ENCODE data around the gene SPAG6.
"Not testable (repeated sequence)": the region's sequence is repeated elsewhere in the genome, so short reads cannot be mapped to it uniquely, and the experiment has no call there.

The SPAG6 gene

DNA sequence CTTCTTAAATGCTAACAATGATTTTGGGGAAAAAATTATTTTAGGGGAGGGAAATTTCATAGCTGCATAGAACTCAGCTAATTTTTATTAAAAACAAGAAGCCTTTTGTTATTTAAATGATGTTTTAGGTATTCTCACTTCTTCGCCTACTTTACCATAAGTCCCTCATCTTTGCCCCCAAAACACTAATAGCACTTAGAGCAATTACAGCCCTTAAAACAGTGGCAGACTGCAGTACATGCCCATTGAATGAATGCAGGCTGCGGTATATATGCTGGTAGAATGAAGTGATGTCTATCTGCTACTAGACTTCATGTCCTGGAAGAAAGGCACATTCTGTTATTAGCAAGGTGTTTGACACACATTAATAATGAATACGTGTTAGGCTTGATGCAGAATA, 2.9 kb upstream of the SPAG6 start:
- DNase-seq: no peak

DNA sequence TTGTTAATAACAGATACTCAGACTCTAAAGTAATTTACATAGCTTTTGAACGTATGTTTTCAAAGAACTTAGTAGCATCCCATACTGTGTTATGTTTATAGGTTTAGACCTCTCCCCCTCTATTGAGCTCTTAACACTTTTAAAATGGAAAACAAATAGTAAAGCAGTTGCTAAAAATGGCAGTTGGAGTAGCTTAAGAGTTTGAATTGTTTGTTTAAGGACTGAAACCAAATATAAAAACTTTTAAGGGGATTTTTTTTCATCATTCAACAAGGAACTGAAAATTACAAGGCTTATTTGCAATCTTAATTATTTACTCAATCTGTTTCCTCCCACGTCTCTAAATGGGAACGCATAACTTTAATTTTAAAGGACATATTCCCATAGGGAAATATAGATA, 1.6 kb upstream of the SPAG6 start:
- no peak for DNase-seq

DNA sequence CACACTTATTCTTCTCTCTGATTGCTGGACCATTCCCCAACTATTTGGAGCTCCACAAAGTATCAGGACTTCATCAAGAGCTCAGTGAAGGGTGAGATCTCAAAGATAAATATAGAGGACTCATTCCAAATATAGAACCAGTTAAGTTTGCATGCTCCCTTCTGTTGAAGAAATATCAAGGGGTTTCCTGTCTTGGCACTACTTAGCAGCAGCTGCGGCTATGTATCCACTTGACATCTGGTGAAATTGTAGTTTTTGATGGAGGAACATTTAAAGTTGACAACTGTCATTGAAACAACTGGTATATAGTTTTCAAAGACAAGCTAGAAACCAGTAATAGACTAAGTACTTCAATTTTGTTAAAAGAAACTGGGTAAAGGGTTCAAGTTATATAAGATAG, 1.0 kb upstream of the SPAG6 start:
- no peak for DNase-seq

DNA sequence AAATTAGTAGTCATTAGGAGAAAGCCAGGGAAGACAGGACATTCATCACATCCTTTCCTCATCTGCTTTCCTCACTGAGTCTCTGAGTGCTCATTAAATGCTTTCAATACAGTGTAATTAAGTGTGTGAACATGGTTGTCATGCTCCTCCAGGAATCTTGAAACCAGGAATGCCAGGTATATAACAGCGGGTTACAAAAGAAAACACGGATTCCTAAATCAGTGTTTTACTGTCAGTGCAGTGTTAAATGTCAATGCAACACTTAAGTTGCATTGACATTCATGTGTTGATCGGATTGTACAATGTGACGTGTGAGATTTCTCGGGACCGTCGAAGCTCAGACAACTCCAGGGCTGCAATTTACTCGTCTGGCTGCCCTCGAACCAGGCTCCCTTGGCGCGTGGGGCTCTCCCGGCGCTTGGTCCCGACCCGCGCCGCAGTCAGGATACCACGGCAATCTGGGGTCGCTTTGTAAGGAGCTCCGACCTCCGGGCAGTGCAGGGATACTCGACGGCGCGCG, 455 bp upstream of the SPAG6 start:
- DNase-seq: no peak

DNA sequence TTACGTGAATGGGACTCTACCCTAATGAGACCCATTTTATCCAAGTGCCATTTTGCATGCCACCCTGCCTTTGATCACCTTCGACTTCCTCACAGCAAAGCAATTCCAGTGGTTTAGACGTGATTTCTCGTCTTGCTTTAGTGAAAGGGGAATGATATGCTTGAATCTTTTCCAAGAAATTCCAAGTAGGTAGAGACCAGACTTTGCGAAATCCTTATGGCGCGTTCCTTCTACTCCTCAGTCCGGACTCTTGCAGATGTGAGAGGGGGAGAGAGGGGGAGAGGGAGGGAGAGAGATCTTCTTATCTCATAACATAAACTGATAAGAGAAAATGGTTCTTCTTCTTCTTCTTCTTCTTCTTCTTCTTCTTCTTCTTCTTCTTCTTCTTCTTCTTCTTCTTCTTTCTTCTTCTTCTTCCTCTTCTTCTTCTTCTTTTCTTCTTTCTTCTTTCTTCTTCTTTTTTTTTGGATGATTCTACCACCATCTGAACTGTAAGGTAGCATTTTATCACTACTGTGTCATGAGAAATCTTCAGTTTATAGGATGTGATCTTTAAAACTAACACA, 883 bp downstream of the SPAG6 start:
- DNase-seq: no peak

DNA sequence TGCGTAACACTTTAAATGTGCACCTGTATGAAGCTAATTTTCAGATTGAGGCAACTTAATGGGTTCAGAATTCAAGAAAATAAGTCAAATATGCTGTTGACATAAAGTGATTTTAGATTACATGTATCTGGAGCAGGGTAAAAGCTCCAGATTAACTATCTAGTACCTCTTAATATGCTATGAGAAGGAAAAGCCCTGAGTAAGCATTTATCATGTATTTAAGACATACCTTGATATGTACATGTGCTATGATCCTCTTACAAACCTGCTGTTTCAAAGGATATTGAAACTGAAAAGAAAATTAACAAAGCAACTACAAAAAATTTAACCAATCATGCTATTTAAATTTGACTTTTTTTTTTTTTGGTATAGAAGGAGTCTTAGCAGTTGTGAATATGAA, 4.5 kb downstream of the SPAG6 start:
- DNase-seq: no peak

DNA sequence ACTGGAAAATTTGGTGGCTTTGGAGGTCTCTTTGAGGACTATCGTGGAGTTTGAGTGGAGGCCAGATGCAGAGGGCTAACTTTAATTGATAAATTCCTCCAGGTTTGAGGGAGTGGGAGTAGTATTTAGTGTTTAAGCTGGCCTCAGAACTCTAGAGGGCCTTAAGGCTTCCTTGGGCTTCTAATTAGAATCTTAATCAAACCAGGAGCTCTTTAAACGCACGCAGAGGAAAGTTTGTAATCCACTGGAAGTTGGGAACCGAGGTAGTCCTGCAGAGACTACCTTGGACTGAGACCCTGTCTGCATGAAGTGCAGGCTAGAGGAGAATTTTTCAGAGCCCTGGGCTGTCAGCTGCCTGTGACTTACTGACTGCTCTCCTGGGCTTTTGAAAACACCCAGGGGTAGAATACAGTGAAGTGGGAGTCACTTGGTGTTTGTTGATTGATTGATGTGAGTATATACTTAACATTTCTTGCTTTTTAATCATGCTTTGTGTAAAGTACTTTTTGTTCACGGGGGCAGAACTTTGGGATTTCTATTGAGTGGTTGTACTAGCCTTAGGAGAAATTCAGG, 5.9 kb downstream of the SPAG6 start:
- DNase-seq: no peak

DNA sequence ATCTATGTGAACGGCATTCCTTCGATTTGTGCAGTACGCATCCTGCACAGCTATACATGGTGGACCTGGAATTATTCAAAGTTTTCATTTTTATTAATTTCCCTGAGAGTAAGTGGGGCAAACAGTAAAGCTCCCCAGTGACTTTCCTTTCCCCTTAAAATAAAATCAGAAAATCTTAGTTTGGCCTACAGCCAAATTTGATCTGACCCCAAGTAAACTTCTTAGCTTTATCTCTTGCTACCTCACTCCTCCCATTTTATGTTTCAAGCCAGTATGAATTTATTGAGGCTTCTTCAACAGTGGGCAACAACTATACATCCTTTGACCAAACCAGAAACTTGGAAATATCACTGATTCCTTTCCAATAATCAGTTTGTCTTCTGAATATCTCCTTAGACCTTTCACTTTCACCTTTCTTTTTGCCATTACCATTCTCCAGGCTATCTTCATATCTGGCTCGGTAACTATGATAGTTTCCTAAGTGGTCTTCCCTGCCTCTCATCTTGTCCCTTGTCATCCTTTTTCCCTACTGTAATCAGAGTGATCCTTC, 11.1 kb downstream of the SPAG6 start:
- DNase-seq: no peak

DNA sequence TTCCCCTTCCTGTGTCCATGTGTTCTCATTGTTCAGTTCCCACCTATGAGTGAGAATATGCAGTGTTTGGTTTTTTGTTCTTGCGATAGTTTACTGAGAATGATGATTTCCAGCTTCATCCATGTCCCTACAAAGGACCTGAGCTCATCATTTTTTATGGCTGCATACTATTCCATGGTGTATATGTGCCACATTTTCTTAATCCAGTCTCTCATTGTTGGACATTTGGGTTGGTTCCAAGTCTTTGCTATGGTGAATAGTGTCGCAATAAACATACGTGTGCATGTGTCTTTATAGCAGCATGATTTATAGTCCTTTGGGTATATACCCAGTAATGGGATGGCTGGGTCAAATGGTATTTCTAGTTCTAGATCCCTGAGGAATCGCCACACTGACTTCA, 12.5 kb downstream of the SPAG6 start:
- not testable (repeated sequence) for DNase-seq

DNA sequence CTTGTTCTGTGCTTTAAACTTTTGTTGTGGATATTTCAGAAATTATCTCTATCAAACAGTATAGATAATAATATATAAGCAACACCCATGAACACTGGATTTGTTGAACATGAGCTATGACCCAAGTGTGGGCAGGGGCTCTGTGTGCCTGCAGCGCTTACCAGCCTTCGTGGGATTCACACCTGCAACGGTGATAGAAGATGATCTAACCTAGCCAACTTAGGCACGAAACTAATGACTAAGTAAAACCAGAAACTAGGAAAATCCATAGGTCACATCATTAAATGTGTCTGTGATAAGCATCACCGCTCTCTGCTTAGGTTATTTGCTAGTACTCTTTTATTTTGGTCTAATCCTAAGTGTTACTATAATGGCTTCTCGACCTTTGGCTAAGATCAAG, 18.0 kb downstream of the SPAG6 start:
- DNase-seq: no peak

DNA sequence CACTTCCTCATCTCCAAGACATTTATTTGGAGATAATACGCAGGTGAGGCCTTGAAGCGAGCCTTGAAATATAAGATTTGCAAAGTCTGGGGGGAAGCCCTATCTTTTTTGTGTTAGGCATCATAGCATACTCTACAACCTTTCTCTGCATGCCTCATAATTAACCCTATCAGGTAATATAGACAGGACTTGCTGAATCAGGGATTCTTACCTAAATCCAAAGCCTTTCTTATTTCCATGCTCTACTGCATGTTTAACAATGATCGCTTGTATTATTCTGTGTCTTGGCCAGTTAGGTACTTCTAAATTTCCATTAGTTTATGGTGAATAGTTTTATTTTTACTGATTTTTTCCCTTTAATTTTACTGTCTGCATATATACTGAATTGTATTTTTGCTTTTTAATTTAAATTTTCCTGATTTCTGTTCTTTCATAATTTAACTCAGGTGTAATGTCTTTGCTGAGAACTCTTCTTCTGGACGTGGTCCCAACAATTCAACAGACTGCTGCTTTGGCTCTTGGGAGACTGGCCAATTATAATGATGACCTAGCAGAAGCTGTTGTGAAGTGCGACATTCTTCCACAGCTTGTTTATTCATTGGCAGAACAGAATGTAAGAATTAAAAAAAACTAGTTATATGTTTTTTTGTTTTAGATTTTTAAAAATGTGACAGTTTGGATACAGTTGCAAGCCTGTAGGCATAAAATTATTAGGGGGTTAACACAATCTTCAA, 19.3 kb downstream of the SPAG6 start:
- no peak for DNase-seq

DNA sequence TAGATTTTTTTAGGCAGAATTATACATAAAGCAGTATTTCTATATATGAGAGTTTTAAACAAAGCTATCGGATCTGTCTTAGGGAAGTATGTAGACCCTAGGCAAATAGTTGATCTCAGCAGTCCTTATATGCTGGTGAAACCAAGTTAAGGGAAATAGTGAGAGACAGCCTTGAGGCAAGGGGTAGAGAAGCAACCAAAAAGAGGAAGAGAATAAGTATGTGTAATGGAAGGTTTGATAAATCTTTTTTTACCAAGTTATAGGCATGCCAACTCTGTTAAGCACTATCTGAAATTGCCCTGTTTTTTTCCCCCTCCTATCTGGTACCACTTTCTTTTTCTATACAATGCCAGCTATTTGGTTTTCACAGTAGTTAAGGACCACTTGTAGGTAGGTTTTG, 19.9 kb downstream of the SPAG6 start:
- DNase-seq: no peak

DNA sequence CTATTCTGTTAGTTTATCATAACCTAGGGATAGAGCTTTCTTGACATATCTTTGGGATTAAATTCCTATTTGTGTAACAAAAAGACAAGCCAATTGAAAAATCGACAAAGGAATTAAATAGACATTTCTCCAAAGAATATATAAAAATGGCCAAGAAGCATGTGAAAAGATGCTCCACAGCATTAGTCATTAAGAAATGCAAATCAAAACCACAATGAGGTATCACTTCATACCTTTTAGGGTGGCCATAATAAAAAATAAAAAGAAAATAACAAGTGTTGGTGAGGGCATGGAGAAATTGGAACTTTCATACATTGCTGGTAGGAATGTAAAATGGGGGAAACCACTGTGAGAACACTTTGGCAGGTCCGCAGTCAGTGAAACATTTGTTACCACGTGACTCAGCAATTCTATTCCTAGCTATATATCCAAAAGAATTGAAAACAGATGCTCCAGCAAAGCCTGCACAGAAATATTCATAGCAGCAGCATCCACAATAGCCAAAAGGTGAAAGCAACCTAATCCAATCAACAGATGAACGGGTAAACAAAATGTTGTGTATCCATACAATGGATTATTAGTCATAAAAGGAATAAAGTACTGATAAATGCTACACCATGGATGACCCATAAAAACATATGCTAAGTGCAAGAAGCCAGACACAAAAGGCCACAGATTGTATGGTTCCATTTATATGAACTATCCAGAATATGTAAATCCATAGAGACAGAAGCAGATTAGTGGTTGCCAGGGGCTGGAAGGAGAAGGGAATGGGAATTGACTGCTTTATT, 20.5 kb downstream of the SPAG6 start:
- no peak for DNase-seq

DNA sequence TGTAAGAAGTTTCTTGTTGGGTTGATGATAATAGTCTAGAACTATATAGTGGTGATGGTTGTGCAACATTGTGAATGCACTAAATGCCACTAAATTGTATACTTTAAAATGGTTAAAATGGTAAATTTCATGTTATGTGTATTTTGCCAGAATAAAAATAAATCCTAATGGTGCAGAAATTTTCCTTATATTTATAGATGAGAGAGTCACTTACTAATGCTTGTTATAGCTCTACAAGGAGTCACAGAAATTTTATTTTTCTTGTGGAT, 21.1 kb downstream of the SPAG6 start:
- DNase-seq: no peak

DNA sequence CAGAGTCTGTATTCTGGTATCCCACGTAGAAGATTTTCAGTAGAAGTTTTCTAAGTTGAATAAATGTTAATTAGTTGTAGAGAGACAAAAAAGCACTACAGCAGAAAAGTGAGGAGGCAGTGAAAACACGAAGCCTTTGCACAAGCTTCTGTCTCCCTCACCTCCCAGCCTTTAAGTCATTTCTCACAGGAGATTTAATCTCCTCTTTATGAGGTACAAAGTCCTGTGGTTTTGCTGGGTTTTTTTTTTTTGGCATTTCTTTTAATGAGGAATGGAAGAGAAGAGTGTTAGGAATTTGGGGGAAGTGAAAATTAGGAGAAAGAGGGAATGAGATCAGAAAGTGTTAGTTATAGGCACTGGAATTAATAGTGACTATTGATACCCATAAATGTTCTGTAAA, 21.5 kb downstream of the SPAG6 start:
- no peak for DNase-seq

DNA sequence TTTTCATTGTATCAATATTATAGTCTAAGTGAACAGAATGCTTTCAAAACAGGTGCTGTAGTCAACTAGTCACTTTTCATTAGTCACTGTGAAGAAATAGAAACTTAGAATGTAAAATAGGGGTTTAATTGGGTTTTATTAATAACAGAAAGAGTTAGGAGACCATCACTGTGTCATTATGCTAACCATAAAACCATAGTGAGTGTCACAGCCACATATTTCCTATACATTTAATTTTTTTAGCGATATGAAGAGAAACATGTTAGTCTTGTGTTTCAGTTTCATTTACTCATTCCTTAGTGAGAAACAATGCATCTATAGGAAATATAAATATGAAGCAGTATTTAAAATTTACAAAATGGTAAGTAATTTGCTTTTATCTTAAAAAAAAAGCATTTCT, 22.2 kb downstream of the SPAG6 start:
- no peak for DNase-seq

DNA sequence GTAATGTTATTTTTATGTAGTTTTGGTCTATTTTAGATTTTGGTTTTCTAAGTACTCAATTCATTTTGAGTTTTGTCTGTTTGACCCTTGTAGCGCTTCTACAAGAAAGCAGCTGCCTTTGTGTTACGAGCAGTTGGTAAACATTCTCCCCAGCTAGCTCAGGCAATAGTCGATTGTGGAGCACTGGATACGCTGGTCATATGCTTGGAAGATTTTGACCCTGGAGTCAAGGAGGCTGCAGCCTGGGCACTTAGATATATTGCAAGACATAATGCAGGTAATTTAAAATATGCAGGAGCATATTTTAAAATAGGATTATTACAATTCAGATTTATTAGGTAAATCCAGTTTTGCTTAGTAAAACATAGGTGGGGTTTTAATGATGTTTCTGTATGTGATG, 23.1 kb downstream of the SPAG6 start:
- DNase-seq: no peak

DNA sequence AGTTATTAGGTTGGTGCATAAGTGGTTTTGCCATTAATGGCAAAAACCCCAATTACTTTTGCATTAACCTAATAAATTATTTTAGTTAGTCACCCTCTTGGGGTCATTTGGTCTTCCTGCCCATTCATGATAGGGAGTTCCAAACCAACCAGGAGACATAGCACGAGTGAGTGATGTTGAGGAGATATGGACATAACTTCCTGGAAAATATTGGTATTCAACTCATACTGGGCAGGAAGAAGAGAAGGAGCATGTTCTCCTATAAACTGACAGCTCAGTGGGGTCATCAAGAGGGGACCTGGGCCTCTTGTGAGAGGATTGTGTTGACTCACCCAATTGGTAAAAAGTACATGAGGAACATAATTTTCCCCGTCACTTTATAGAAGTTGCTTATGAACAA, 23.7 kb downstream of the SPAG6 start:
- no peak for DNase-seq

DNA sequence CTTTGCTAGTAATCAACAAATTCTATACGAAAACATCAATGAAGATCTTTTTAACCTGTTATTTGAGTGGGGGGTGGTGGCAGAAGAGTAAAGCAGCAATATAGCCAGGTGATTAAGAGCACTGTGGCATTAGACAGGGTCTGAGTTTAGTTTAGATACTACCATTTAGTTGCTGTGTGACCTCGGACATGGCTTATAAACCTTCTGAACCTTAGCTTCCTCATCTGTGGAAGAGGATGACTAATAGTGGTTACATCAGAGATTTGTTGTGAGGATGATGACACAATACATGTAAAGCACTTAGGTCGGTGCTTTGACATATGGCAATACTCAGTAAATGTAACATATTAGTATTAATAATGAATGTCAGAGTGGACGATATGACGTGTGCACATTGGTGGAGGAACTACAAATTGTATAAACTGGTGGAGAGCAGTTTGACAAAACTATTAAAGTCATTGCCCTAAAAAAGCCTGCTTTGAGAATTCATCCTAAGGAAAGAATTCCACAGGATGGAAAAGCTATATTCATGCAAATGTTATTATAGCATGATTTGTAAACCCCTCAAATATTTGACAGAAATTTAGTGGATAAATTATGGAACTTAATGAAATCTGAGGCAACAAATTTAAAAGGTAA, 24.3 kb downstream of the SPAG6 start:
- DNase-seq: no peak

DNA sequence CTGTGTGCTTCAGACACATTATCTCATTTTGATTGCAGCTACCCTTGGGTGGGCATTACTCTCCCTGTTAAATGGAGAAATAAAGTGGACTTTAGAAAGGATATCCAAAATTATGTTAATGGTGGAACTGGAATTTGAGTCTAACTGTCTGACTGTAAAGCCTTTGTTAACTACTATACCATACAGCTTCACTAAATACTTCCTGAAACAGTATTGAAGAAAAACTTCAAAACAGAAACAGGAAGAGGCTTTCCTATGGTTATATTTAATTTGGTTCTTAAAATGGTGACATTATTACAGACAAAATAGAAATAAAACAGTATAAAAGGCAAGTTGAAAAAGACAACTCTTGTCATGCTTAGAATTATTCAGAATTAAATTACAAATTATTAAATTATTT, 25.0 kb downstream of the SPAG6 start:
- DNase-seq: no peak

DNA sequence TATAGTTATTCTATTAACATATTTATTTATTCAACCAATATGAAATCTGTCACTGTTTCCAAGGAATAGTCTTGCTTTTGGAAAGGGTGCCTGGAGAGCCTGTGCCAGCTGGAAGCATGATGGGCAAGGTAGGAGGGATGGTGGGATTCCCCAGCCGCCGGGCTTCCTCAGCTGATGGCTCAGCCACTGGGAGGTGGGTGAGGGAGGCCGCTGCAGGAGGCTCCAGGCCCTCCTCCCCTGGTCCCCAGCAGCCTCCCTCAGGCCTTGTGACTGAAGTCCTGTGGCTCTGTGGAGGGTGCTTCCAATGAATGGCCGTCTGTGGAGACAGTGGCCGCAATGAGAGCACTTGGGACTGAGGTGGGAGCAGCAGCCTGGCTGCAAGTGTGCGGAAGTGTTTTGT, 27.0 kb downstream of the SPAG6 start:
- DNase-seq: no peak

DNA sequence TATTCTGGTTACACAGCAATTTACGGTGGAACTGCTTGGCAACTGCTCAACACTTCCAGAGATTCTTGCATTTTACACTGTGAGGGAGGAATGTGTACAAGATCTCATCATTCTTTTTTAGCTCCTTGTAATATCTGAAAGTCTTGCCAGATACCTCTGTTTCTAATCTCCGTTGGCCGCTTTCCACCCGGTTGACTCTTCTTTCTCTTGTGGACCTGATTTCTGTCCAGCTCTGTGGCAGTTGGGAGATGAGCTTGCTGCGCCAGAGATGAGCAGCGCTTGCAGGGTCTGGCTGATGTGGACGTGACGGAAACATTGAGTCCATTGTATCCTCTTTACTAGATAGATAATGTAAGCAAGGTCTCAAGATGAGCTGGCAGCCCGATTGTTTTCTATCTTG, 27.6 kb downstream of the SPAG6 start:
- DNase-seq: no peak

DNA sequence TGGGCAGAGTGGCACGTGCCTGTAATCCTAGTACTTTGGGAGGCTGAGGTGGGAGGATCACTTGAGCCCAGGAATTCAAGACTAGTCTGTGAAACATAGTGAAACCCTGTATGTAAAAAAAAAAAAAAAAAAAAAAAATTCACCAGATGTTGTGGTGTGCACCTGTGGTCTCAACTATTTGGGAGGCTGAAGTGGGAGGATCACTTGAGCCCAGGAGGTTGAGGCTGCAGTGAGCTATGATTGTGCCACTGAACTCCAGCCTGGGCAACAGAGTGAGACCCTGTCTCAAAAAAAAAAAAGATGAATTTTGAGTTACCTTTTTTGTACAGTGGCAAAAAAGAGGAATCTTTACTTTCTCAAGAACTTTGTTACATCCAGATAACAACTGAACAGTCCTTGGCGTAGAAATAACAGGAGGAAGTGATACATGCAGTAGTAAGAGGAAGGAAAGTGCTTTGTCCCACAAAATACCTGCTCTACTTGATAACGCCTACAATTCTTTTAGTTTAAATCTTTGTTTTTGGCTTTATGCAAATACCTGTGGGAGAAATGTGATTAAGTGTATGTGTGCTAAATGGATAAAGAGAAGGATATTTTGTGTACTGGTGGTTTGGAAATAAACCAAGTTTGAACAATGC, 29.3 kb downstream of the SPAG6 start:
- DNase-seq: no peak

All from CD4-positive, alpha-beta T cell treated with Interleukin-1 beta for 1 hour (primary cell).